ENCODE measurements around the gene NAMPT.
"Not testable (repeated sequence)": the region's sequence is repeated elsewhere in the genome, so short reads cannot be mapped to it uniquely, and the experiment has no call there.

Gene NAMPT

GRCh38 chr7:106216923-106217542 lies 67.8 kb downstream of the NAMPT start:
- H3K4me3 ChIP-seq (ENCODE audit: low read depth in 1 of 2, low read length in 1 of 2): no peak overlapping the region
- H3K9me3 ChIP-seq: no peaks in the 10 kb centered on the region
- peaks cover 9% of the 10 kb centered on the region for H3K27me3 ChIP-seq
- no peak for TF ChIP-seq CTCF (IDR thresholded peaks at IDR 0.05)
- no peaks in the 10 kb centered on the region for H3K4me1 ChIP-seq (ENCODE audit: control insufficient read depth in 1 of 2, insufficient read depth in 1 of 2, low read depth in 1 of 2, low read length in 1 of 2)
- no peaks in the 10 kb centered on the region for H3K36me3 ChIP-seq
- H3K27ac ChIP-seq: no peak overlapping the region

- Histone ChIP-seq H3K9me3 (no peaks in the 10 kb centered on the region), H3K36me3 (no peaks in the 10 kb centered on the region), H3K4me1 (ENCODE audit: control insufficient read depth in 1 of 2, insufficient read depth in 1 of 2, low read depth in 1 of 2, low read length in 1 of 2) (no peaks in the 10 kb centered on the region), H3K27ac (no peak overlapping the region), H3K4me3 (ENCODE audit: low read depth in 1 of 2, low read length in 1 of 2) (no peak overlapping the region), H3K27me3 (peaks cover 9% of the 10 kb centered on the region)
- TF ChIP-seq CTCF (IDR thresholded peaks at IDR 0.05): no peak
Observed at GRCh38 chr7:106216517-106216922, 68.3 kb downstream of the NAMPT start.

- Histone ChIP-seq H3K27ac (no peak overlapping the region), H3K4me3 (ENCODE audit: low read depth in 1 of 2, low read length in 1 of 2) (no peak overlapping the region)
Observed at GRCh38 chr7:106215868-106216516, 68.8 kb downstream of the NAMPT start.

GRCh38 chr7:106208944-106209343 lies 75.8 kb downstream of the NAMPT start:
- not testable (repeated sequence) for H3K36me3 ChIP-seq; H3K4me1 ChIP-seq (ENCODE audit: control insufficient read depth in 1 of 2, insufficient read depth in 1 of 2, low read depth in 1 of 2, low read length in 1 of 2); H3K27me3 ChIP-seq; H3K9me3 ChIP-seq; H3K4me3 ChIP-seq (ENCODE audit: low read depth in 1 of 2, low read length in 1 of 2); H3K27ac ChIP-seq

More at GRCh38 chr7:106215868-106216516, 68.8 kb downstream of the NAMPT start:
- H3K4me1 ChIP-seq (ENCODE audit: control insufficient read depth in 1 of 2, insufficient read depth in 1 of 2, low read depth in 1 of 2, low read length in 1 of 2): no peaks in the 10 kb centered on the region
- H3K27me3 ChIP-seq: peaks cover 9% of the 10 kb centered on the region
- no peak for TF ChIP-seq CTCF (IDR thresholded peaks at IDR 0.05)
- no peaks in the 10 kb centered on the region for H3K36me3 ChIP-seq
- no peaks in the 10 kb centered on the region for H3K9me3 ChIP-seq

- Histone ChIP-seq H3K9me3 (no peaks in the 10 kb centered on the region), H3K36me3 (no peaks in the 10 kb centered on the region), H3K27ac (no peak overlapping the region), H3K27me3 (no peaks in the 10 kb centered on the region), H3K4me1 (ENCODE audit: control insufficient read depth in 1 of 2, insufficient read depth in 1 of 2, low read depth in 1 of 2, low read length in 1 of 2) (no peaks in the 10 kb centered on the region), H3K4me3 (ENCODE audit: low read depth in 1 of 2, low read length in 1 of 2) (no peak overlapping the region)
- no peak for TF ChIP-seq CTCF (IDR thresholded peaks at IDR 0.05)
Observed at GRCh38 chr7:106206826-106207541, 77.8 kb downstream of the NAMPT start.

Data from neutrophil (primary cell).